GM19468 (cell line): ENCODE measurements around the gene LAMTOR2.
"Not testable (repeated sequence)": the region's sequence is repeated elsewhere in the genome, so short reads cannot be mapped to it uniquely, and the experiment has no call there.

Experiments used
- ATAC-seq: cut with Tn5 transposase; IDR thresholded peaks from one replicate; pipeline ENCODE4 v1.9.1; 2021; ENCODE audit warnings: mild to moderate bottlenecking, moderate library complexity, moderate number of reproducible peaks; ENCODE audit not compliant: unreplicated experiment; ENCODE audit errors: extremely low read depth

Gene LAMTOR2

DNA sequence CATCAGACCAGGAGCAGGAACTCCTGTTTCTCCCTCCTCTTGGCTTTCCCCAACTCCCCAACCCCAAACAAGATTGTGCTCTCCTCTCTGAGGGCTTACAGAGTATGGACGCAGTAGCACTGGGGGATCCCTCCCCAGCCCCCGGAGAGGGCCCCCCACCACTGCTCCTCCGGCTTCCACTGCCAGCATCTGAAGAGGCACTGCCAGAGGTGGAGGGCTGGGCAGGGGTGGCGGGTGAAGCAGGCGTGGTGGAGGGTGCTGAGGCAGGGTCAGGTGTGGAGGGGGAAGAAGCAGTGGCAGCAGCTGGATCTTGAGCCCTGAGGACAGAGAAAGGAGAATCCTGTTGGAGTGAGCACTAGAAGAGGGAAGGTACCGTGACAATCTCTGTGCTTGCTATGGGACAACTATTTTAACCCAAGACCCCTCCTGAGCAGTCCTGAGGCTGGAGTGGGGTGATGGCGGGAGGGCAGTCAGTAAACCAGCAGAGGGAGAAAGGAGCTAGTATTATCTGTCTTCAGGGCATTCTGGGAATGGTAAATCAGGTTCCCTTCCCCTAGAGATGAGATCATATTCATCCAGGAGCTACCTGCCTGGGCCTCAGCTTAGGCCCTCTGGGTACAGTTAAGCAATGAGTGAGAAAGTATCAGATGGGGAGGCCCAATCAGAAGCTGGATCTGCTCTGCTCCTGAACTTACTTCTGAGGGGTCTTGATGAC lies 3.4 kb upstream of the LAMTOR2 start:
- no peak for ATAC-seq

DNA sequence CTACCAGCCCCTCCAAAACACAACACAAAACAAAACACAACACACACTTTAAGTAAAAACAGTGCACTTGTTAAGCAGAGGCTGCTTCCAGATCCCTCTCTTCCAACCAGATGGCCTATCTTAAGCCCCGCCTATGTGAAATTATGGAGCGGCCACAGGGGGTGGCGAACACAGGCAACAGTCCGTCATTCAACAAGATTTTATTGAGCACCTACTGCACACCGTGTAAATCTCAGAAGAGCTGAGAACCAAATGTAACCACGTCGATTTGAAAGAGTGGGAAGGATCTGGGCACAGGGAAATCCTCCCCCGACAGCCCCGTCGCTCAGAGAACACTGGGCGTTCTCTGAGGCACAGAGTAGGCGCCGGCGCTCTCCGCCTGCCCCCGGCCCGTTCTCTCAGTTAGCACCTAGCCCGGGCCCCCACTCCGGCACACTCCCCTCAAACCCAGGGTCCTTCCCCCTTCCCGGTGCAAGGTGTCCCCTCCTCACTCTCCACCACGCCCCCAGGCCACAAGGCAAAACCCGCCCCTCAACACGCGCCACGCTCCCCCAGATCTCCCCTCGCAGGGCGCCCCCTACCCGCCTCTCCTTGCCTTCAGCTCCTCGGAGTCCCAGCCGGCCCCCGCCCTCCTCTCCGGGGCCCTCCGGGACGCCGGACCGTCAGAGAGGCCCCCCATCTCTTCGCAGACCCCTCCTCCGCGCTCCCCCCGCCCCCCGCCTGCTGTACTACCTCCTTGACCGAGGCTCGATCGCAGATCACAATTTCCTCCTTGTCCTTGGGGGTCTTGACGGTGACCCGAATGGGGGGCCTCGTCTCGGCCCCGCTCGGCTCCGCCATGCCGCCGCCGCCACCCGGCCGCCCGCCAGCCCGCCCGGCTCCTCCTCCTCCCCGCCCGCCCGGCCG lies 1.5 kb upstream of the LAMTOR2 start:
- no peak for ATAC-seq

DNA sequence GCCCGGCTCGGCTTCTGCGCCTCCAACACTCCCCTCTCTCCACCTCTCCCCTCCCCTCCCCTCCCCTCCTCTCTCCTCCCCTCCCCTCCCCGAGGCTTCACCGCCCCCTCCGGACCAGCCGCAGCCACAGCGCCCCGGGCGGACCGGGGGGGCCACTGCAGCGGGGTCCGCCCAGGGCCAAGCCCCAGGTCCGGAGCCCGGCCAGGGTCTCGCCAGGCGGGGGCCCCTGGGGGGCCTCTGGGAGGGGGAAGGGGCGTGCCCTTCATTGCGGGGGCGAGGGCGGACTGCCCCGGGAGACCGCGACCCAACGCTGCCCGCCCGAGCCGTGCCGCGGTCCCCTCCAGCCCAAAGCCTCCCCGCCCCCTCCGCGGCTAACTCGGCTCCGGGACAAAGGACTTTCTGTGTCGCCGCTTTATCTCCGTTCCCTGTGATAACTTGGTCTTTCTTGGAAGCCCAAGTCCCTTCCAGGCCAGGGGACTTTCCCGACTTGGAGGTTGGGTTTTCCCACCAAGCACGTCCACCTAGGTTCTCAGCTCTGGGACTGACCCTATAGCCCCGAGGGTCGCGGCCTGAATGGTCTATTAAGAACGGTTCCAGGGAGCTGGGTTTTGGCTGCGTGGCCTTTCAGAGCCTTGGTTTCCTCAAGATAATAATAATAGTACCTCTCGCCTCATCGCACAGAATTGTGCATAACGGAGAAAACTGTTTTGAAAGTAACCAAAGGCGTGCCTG lies 648 bp upstream of the LAMTOR2 start, which contains the start of gene UBQLN4:
Gene UBQLN4, minus strand, starts transcription at position 31 of the 732 bp plus-strand sequence. CDS start 97 bp downstream, outside the sequence.
- no peak for ATAC-seq

DNA sequence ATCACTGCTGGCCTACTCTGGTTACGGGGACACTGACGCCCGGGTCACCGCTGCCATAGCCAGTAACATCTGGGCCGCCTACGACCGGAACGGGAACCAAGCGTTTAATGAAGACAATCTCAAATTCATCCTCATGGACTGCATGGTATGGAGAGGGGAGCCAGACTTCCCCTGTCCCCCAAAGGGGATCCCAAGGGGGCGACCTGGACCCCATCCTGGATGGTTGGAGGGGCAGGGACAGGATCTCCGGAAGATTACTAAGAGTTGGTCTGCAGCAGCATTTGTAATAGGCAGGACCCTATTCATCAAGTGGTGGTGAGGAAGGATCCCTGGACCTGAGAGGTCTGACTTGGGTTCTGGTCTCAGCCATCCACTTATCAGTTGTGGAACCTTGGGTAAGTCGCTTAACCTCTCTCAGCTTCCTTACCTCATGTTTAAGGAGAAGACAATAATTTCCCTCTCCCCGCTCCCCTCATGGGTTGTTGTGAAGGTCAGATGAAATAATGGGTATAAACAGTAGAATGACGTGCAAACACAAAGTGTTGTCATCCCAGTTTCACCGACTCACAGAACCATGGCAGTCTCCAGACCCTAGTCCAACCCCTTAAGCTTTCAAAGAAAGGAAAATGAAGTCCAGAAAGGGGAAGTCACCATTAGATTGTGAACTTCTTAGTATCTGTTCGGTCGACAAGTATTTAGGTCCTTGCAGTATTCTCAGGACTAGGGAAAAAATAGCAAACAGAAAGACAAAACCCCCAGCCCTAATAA lies 883 bp downstream of the LAMTOR2 start:
- ATAC-seq: no peak

DNA sequence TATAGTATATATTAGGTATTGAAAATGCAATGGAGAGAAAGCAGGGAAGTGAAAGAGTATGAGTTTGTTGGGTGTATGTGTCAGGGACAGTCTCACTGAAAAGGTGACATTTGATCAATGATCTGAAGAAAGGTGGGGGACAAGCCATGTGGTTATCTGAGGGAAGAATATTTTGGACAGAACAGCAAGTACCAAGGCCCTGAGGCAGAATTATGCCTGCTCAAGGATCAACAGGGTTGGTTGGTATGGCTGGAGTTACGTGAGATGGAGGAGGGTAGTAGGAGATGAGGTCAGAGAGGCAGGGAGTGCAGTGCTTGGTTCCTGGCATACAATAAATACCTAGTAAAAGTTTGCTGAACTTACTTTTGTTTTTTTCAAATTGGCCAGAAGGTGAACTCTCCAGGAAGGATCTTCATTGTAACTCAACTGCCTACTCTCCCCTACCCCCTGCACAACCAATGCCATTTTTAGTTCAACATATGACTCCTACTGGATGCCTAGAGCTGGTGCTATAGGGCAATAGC lies 1.8 kb downstream of the LAMTOR2 start:
- ATAC-seq: no peak

DNA sequence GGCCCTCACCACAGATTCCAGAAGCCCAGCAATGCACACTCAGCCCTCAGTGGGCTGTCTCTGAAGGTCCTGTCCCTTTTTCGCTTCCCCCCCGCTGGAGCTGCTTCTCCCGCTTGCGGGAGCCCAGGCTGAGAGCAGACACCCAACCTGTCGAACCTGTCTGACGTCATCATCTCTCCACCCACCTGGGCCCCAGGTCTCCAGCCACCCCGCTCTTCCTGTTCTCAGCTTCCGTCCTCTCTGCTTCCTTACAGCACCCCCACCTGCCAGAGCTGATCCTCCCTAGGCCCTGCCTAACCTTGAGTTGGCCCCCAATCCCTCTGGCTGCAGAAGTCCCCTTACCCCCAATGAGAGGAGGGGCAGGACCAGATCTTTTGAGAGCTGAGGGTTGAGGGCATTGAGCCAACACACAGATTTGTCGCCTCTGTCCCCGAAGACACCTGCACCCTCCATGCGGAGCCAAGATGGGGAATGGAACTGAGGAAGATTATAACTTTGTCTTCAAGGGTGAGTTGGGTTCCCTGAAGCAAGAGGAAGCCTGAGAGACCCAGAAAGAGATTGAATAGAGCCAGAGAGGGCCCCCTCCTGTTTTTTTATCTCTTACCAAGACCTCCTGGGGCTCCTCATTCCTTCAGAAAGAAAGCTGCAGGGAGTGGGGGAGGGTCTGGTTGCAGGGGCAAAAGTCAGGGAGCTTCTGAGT lies 6.5 kb downstream of the LAMTOR2 start, which contains the start of gene RAB25:
Gene RAB25, plus strand, starts transcription at position 224 of the 700 bp plus-strand sequence. Its CDS starts 241 bp downstream, at position 465.
- ATAC-seq: no peak

DNA sequence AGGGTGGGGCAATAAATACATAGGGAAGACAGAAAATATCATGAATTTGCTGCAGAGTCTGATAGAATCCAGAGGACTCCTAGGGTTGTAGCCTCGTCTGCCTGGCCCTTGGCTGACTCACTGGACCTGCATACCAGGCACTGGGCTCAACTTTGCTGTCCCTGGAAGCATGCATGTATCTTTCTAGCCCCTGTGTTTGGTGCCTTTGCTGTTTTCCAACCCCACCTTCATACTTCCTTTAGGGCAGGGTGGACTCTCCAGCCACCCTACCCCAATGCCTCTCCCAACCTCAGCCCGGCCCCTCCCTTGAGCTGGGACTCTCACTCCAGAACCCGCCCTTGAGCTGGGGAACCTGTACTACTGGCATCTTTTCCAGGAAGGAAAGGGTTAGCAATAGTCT lies 7.6 kb downstream of the LAMTOR2 start:
- ATAC-seq: no peak

DNA sequence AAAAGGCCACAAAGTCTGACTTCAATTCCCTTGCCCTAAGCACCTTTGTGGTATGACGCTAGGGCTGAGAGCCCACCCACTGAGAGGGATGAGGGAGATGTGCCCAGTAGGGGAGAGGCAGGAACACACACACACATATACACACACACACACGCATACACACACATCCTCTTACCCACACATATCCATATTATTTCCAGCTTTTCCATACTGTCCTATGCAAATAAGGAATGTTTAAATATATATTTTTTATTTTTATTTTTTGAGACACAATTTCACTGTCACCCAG lies 9.4 kb downstream of the LAMTOR2 start:
- ATAC-seq: no peak

DNA sequence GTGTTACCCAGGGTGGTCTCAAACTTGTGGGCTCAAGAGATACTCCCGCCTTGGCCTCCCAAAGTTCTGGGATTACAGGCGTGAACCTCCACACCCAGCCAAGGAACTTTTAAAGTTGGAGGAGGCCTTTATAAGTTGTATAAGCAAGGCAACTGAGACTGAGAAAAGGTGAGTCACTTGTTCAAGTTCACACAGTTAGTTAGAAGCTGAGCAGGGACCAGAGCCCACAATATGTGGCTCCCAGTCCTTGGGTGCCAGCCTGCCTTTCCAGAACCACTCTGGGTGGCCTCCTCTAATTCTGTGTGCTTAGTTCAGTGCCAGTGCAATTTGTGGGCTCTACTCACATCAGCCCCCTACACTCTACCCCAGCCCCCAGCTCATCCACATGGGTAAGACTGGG lies 10.0 kb downstream of the LAMTOR2 start:
- no peak for ATAC-seq

DNA sequence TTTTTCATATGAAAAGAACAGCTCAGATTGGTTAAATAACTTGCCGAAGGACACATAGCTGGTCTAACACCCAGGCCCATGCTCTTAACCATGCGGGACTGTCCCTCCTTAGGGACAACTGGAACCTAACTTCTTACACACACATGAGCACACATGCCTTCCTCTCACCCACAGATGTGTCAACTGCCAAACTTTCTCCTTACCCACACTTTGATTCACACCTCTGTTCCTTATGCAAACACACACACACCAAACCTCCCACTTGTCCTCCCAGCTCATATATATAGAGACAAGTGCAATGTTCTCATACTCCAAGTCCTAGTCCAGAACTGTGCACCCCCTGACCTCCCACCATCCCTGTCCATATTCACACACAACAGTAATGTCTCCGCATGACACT lies 10.6 kb downstream of the LAMTOR2 start:
- ATAC-seq: no peak

DNA sequence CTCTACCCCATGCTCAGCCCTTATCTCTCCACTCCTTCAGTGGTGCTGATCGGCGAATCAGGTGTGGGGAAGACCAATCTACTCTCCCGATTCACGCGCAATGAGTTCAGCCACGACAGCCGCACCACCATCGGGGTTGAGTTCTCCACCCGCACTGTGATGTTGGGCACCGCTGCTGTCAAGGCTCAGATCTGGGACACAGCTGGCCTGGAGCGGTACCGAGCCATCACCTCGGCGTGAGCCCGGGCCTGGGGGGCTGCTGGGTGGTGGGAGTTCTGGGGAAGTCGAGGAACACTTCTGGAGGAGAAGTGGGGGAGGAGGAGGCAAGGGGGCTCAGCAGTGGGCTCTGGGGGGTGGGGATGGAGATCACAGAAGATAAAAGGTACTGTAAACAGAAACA lies 11.3 kb downstream of the LAMTOR2 start:
- ATAC-seq: no peak

DNA sequence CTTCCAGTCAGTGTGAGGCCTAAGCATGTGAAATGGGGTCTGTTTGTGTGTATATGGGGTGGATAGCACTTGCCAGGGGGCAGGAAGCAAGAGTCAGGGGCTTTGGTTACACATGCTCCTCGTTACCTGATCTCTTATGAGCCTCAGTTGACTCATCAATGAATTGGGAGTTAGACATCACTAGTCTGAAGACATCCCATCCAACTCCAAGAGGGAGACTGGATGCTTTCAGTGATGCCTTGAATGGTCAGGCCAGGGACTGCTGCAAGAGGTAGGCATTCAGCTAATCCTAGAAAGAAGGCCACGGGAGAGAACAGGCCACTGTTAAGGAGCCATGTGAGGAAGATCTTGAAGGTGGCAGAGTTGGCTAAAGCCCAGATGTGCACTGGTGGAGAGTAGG lies 12.7 kb downstream of the LAMTOR2 start:
- no peak for ATAC-seq

DNA sequence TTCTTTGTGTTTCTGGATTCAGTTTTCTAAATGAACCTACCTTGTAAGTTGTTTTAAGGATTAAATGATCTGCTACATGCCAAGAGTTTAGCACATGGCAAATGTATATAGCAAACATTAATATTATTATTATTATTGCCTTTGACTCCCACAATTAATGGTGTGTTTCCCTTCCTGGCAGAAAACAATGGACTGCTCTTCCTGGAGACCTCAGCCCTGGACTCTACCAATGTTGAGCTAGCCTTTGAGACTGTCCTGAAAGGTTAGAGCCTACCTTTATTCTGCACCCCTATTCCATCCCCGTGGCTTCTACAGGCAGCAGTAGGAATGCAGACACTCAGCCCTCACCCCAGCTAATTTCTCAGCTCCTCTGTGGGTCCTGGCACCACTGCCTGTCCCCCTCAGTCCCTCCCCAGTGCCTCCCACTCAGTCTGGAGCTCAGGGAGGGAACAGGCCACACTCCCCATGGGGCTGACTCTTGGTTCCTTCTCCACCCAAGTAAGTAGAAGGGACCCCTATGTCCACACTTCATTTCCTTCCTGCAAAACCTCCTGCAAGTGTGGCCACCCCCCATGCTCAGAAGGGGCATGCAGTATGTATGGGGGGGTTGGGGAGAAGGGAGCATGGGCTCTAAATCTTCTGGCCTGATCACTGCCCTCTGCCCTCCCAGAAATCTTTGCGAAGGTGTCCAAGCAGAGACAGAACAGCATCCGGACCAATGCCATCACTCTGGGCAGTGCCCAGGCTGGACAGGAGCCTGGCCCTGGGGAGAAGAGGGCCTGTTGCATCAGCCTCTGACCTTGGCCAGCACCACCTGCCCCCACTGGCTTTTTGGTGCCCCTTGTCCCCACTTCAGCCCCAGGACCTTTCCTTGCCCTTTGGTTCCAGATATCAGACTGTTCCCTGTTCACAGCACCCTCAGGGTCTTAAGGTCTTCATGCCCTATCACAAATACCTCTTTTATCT lies 15.2 kb downstream of the LAMTOR2 start:
- ATAC-seq: no peak

DNA sequence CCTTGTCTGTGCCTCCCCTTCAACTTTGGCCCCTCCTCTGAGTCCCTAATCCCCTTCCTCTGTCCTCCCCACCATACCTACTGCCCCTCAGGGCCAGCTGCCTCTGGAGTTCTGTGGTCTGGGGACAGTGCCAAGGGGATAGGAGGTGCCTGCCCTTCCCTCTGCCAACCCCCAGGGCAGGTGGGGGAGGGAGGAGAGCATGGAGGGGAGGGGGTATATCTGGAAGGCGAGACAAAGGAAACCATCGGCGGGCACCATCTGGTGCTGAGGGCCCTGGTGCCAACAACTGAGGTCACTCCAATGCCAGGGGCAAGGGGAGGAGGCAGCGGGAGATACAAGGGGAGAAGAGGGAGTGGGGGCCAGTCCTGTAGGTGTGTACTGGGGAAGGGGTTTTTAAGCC lies 16.0 kb downstream of the LAMTOR2 start:
- no peak for ATAC-seq

DNA sequence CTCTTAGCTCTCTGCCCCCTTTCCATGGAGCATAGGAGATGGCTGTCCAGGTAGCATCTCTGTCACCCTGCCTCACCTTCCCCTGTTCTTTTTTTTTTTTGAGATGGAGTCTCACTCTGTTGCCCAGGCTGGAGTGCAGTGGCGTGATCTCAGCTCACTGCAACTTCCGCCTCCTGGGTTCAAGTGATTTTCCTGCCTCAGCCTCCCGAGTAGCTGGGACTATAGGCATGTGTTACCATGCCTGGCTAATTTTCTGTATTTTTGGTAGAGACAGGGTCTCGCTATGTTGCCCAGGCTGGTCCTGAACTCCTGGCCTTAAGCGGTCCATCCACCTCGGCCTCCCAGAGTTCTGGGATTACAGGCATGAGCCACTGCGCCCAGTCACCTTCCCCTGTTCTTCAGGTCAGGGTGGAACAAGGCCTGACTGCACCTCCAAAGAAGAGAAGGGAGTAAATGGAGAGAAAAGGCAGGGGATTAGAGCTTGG lies 16.8 kb downstream of the LAMTOR2 start:
- ATAC-seq: not testable (repeated sequence)

DNA sequence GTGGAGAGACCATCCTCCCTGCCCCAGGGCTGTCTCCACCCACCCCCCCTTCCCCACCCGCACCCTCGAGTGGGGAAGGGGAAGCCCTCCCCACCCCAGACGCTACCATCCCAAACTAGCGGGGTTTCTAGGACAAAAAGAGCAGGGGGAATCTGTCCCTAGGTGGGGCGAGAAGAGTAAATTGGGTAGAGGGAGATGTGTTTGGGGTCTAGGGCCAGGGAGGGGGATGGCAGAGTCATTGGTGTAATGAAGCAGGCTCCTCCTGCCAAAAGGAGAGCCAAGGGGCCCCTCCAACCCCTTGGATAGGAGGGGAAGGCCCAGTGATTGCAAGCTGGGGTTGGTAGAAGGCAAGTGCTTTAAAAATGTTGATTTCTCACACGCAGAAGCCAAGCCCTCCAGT lies 17.7 kb downstream of the LAMTOR2 start:
- no peak for ATAC-seq

DNA sequence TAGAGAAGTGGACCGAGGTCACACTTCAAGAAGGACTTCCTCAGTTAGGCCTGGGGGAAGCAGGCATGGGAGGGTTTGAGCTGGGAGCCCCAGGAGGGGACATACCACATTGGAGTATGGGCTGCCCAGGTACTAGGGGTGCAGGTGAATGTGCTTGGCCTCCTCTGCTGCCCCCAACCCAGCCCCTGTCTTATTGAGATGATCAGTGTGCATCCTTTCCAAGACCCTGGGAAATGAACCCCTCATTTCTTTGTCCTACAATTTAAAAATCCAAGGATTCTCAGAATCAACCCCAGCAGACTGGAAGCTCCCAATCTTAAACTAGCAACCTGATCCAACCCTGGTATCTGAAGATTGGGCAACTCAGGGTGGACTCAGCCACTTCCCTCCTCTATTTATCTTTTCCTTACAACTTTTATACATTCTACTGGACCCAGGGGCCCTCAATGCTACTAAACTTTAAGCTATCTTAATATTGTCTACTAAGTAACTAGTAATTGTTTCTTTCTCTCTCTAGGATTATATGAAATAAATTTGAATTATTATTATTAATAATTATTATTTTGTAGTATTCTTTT lies 18.6 kb downstream of the LAMTOR2 start:
- no peak for ATAC-seq

DNA sequence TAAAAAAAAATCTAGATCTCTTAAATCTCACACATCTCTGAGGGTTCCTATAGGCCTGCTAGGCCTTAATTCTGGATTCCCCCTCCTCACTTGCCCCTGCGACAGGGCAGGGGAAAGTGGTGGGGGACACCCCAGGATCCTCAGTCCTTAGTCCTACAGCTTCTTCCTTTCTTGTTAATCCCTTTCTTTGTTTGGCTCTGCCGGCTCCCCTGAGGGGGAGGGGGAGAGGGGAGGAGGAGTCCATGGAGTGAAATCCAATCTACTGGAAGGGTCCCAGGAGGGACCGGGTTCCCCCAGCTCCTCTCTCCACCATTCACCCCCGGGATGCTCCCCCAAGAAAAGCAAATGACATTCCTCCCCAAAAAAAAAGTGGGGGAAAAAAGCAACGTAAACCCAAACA lies 19.2 kb downstream of the LAMTOR2 start:
- no peak for ATAC-seq
